BLaER1 (cell line): ENCODE results near the gene CRYL1.
"Not testable (repeated sequence)": the region's sequence is repeated elsewhere in the genome, so short reads cannot be mapped to it uniquely, and the experiment has no call there.

Source experiments
- H3K27ac ChIP-seq: shearing (Covaris generic); formaldehyde crosslinking; 2 replicates; pipeline ENCODE4 v1.8.1; 2022
- H3K27me3 ChIP-seq: shearing (Covaris generic); formaldehyde crosslinking; 2 replicates; pipeline ENCODE4 v1.8.1; 2022
- H3K36me3 ChIP-seq: shearing (Covaris generic); formaldehyde crosslinking; 2 replicates; pipeline ENCODE4 v1.8.1; 2022
- H3K4me1 ChIP-seq: shearing (Covaris generic); formaldehyde crosslinking; 2 replicates; pipeline ENCODE4 v1.8.1; 2022
- H3K4me2 ChIP-seq: shearing (Covaris generic); formaldehyde crosslinking; 2 replicates; pipeline ENCODE4 v1.8.1; 2022
- H3K4me3 ChIP-seq: shearing (Covaris generic); formaldehyde crosslinking; 2 replicates; pipeline ENCODE4 v1.8.1; 2022
- H3K9ac ChIP-seq: shearing (Covaris generic); formaldehyde crosslinking; 2 replicates; pipeline ENCODE4 v1.8.1; 2022
- H3K9me3 ChIP-seq: shearing (Covaris generic); formaldehyde crosslinking; 2 replicates; pipeline ENCODE4 v1.8.1; 2022
- H4K20me1 ChIP-seq: shearing (Covaris generic); formaldehyde crosslinking; 2 replicates; pipeline ENCODE4 v1.8.1; 2022
- Cebpa-rat ChIP-seq: shearing (Covaris generic); IDR thresholded peaks from 2 replicates; pipeline ENCODE4 v1.8.1; 2022

The CRYL1 gene

DNA sequence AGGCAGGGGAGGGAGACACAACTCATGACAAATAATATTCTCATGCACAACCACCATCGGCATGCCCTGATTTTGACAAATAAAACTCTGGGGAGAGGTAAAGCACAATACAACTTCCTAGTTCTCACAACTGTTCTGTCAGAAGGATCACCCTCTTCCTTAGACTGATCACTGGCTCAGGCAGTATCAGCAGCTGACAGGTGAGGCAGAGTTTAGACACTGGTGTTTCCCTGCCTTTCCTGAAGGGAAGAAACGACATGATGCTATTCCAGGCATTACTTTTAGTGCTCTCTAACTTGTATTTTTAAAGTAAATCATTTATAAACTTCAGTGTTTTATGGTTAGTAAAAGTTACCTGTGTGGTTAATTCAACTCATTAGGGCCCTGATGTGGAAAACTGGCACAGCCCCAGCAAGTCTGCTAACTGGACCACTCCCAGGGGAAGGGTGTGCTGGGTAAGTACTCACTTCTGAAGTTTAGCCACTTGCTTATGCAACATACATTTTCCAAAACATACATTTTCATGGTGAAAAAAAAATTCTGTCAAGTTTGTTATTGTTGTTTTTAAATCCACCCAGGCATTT lies 82.8 kb downstream of the CRYL1 start:
- Histone ChIP-seq H3K4me1 (peaks cover 9% of the 10 kb centered on the region; the same call in 1 of the 2 replicates), H4K20me1 (no peaks in the 10 kb centered on the region), H3K9ac (no peak overlapping the region), H3K36me3 (no peaks in the 10 kb centered on the region), H3K9me3 (peaks cover 30% of the 10 kb centered on the region), H3K27me3 (no peaks in the 10 kb centered on the region), H3K4me2 (no peak overlapping the region), H3K4me3 (no peak overlapping the region), H3K27ac (no peak overlapping the region)
- no peak for TF ChIP-seq Cebpa-rat

DNA sequence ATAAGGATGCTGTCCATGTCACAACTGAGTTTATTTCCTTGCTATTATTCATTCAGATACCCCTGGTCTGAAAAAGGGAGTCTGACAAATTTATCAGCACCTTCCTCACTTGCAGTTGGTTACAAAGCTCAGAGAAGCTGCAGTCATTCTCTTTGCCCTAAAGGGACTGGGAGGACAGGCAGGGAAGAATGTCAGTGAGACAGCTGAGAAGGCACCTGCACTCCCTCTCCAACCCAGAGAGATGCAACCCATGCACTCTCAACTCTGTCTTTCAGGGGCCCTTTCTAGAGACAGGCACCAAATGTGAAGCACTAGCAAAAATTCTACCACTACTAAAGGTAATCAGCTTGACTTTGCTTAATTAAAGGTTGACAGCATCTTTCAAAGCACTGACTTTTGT lies 83.3 kb downstream of the CRYL1 start:
- no peaks in the 10 kb centered on the region for H3K36me3 ChIP-seq
- H3K9ac ChIP-seq = no peak overlapping the region
- H4K20me1 ChIP-seq = no peaks in the 10 kb centered on the region
- H3K4me1 ChIP-seq = peaks cover 9% of the 10 kb centered on the region; the same call in 1 of the 2 replicates
- no peaks in the 10 kb centered on the region for H3K27me3 ChIP-seq
- no peak overlapping the region for H3K4me3 ChIP-seq
- H3K4me2 ChIP-seq = no peak overlapping the region
- no peak overlapping the region for H3K27ac ChIP-seq
- peaks cover 25% of the 10 kb centered on the region for H3K9me3 ChIP-seq
- no peak for TF ChIP-seq Cebpa-rat

DNA sequence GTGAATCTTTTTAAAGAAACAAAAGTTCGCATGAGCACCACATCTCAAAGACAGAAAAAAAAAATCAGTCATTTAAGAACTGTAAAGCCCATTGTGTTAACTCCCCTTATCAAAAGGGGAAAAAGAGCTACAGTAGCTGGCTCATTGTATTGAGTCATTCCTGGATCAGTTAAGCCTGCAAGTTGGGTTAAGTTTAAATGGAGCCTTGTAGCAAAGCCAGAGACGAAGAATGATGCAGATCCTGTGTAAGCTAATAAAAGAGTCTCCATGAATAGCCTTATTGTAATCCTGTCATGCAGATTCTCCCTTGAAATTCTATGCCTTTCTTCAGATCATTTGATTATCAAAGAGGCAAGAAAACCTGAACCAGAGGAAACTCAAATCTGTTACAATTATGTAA lies 83.8 kb downstream of the CRYL1 start:
- Histone ChIP-seq H3K27me3 (no peaks in the 10 kb centered on the region), H3K4me2 (no peak overlapping the region), H3K9ac (no peak overlapping the region), H3K4me1 (peaks cover 9% of the 10 kb centered on the region; the same call in 1 of the 2 replicates), H3K27ac (no peak overlapping the region), H3K4me3 (no peak overlapping the region), H3K36me3 (no peaks in the 10 kb centered on the region), H4K20me1 (no peaks in the 10 kb centered on the region), H3K9me3 (peaks cover 20% of the 10 kb centered on the region)
- TF ChIP-seq Cebpa-rat = no peak

DNA sequence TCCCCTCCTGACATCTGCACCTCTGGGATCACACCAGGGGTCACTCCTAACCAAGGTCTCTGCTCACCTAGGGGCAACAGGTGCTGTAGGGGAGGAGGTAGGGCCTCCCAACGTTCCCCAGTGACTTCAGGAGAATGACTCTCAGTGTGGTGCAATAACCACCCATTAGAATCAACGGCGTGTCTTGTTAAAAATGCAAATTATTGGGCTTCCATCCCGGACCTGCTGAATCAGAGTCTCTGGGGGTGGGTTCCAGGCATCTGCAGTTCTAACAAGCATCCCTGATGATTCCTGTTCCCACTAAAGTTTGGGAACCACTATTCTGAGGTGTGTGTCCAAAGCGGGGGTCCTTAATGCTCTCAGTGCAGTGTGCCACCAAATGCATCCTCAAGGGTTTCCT lies 84.6 kb downstream of the CRYL1 start:
- Histone ChIP-seq H3K4me3 (no peak overlapping the region), H3K4me2 (no peak overlapping the region), H3K9ac (no peak overlapping the region), H3K4me1 (peaks cover 9% of the 10 kb centered on the region; the same call in 1 of the 2 replicates), H3K36me3 (no peaks in the 10 kb centered on the region), H3K9me3 (peaks cover 11% of the 10 kb centered on the region), H4K20me1 (no peaks in the 10 kb centered on the region), H3K27ac (no peak overlapping the region), H3K27me3 (no peaks in the 10 kb centered on the region)
- no peak for TF ChIP-seq Cebpa-rat

DNA sequence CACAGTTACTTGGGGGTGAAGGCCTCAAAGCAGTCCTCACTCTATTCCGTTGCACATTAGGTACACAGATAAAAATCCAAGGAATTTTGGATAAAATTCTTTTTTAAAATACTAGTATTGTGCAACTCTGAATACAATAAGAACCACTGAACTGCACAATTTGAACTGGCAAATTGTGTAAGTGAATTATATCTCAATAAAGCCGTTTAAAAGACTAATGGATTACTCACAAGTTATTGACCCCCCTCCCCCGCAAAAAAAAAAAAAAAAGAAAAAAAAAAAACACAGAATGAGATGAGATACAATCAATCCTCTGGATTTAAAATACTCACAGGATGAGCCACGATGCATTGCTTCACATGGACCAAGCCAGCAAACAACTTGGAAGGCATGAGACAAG lies 86.4 kb downstream of the CRYL1 start:
- no peak for TF ChIP-seq Cebpa-rat
- Histone ChIP-seq H3K27me3 (no peaks in the 10 kb centered on the region), H3K27ac (no peak overlapping the region), H3K9ac (no peak overlapping the region), H3K36me3 (no peaks in the 10 kb centered on the region), H3K9me3 (peaks cover 8% of the 10 kb centered on the region; the same call in 1 of the 2 replicates), H3K4me3 (no peak overlapping the region), H3K4me1 (peaks cover 9% of the 10 kb centered on the region; the same call in 1 of the 2 replicates), H4K20me1 (no peaks in the 10 kb centered on the region), H3K4me2 (no peak overlapping the region)

DNA sequence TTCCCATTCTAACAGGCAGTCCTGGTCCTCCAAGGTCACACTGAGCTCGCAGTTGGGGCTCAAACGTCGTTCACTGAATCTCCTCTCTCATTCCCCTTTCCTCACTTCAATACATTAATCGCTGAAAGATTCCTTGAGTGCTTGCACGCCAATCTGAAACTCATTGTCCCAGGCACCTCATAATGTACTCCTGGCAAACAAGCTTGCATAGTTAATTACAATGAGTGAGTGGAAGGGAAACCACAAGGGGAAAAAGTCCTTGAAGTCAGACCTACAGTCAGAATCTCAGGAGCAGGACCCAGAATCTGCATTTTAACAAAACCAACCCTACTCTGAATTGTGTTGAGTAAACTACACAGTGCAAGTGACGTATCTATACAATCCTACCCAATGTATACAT lies 86.9 kb downstream of the CRYL1 start:
- Histone ChIP-seq H3K27ac (no peak overlapping the region), H3K27me3 (no peaks in the 10 kb centered on the region), H3K9ac (no peak overlapping the region), H3K9me3 (peaks cover 8% of the 10 kb centered on the region; the same call in 1 of the 2 replicates), H3K4me1 (peaks cover 9% of the 10 kb centered on the region; the same call in 1 of the 2 replicates), H3K4me2 (no peak overlapping the region), H3K4me3 (no peak overlapping the region), H4K20me1 (no peaks in the 10 kb centered on the region), H3K36me3 (no peaks in the 10 kb centered on the region)
- TF ChIP-seq Cebpa-rat = no peak

DNA sequence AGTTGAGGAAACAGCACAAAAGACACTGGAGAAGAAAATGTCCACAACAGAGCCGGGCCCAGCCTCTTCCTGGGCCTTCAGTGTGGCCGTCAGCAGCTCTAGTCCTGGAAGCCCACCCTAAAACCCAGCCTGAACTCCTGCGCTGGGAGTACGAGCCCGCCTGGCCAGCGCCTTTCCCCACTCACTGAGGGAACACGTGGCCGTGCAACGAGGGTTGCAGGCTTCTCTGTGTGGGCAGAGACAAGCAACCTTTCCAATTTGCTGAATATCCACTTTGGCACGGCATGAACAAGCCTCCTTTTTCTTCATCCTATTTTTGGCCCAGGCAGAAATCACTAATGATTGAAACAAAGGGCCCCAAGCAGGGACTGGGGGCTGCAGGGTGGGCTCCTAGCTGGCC lies 89.2 kb downstream of the CRYL1 start:
- H3K27ac ChIP-seq = no peak overlapping the region
- no peak overlapping the region for H3K4me2 ChIP-seq
- H3K4me1 ChIP-seq = peaks cover 10% of the 10 kb centered on the region
- H3K4me3 ChIP-seq = no peak overlapping the region
- peaks cover 8% of the 10 kb centered on the region; the same call in 1 of the 2 replicates for H3K9me3 ChIP-seq
- no peaks in the 10 kb centered on the region for H3K27me3 ChIP-seq
- no peak overlapping the region for H3K9ac ChIP-seq
- H3K36me3 ChIP-seq = no peaks in the 10 kb centered on the region
- no peaks in the 10 kb centered on the region for H4K20me1 ChIP-seq
- no peak for TF ChIP-seq Cebpa-rat

DNA sequence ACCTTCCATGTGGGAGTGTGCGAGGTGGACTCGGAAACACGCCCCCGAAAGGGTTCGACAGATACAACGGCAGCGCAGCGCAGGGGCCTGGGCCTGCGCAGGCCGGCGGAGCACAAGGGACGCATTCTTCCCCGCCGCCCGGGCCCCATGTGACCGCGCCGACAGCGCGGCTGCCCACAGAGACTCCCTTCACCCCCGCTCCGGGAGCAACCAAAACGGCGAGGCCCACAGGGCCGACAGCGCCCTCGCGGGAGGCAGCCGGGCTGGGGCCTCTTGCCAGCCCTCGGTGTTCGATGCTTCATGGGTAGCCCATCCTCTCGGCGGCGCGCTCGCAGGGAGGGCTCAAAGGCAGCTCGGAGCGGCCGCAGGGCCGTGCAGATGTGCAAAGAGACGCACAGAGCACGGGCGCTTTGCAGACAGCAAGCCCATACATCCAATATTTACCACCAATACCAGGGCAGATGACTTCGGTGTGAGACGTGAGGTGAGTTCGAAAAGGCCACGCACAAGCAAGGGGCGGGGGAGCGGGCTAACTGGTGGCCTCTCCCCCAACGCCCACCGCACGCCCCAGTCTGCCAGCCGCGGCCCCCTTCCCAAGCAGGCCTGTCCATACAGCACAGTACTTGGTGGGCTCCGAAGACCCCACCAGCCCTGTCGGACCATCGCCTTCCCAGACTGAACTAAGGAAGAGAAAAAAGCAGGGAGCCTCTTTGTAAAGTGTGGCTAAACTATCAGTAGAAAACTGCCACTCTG lies 89.9 kb downstream of the CRYL1 start:
- Histone ChIP-seq H4K20me1 (no peaks in the 10 kb centered on the region), H3K4me1 (peaks cover 17% of the 10 kb centered on the region), H3K27me3 (no peaks in the 10 kb centered on the region), H3K4me2 (no peak overlapping the region), H3K9me3 (peaks cover 8% of the 10 kb centered on the region; the same call in 1 of the 2 replicates), H3K27ac (no peak overlapping the region), H3K9ac (no peak overlapping the region), H3K36me3 (no peaks in the 10 kb centered on the region), H3K4me3 (no peak overlapping the region)
- TF ChIP-seq Cebpa-rat = no peak

DNA sequence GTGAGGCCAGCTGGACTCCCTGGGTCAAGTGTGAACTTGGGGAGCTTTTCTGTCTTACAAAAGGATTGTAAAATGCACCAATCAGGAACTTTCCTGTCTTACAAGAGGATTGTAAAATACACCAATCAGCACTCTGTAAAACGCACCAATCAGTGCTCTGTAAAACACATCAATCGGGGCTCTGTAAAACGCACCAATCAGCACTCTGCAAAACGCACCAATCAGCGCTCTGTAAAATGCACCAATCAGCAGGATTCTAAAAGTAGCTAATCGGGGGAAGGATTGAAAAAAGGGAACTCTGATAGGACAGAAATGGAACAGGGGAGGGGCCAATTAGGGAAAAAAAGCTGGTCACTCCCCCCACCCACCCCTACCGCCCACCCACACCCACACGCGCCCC lies 91.4 kb downstream of the CRYL1 start:
- H3K36me3 ChIP-seq, H3K4me2 ChIP-seq, H3K27me3 ChIP-seq, H3K4me3 ChIP-seq, H4K20me1 ChIP-seq, H3K27ac ChIP-seq, H3K9me3 ChIP-seq, H3K9ac ChIP-seq: not testable (repeated sequence)
- peaks cover 32% of the 10 kb centered on the region for H3K4me1 ChIP-seq

DNA sequence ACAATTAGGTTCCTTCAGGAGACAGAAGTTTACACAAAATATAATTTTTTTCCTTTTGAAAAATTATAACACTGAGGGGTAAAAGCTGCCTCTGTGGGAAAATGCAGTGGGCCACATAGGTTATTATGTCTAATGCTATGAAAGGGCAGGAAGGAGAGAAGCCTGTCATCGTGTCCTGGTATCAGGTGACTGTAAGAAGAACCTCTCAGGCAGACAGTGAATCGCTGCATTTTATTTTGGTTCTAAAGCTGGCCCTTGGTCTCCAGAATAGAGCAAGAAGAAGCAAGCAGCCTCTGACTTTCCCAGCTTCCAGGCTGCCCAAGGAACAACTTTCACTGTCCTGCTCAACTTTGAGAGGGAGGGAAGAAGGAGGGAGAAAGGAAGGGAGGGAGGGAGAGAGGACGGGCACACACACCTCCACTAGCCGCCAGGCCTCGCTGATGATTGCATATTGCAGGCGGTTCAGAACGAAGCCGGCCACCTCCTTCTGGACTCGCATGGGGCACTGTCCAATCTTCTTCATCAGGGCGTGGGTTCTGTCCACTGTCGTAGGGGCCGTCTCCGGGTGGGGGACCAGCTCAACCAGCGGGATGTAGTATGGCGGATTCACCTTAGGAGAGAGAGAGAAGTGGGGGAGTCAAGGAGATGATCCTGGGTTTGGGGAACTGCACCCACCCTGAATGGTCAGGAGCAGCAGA lies 93.8 kb downstream of the CRYL1 start:
- Histone ChIP-seq H3K27me3 (no peaks in the 10 kb centered on the region), H3K9ac (no peak overlapping the region), H3K36me3 (no peaks in the 10 kb centered on the region; the same call in 1 of the 2 replicates), H3K27ac (peak overlapping the region; percentile 49; the same call in 1 of the 2 replicates), H3K4me2 (peak overlapping the region; percentile 71), H4K20me1 (no peaks in the 10 kb centered on the region), H3K4me3 (no peak overlapping the region), H3K4me1 (peaks cover 39% of the 10 kb centered on the region), H3K9me3 (peaks cover 8% of the 10 kb centered on the region; the same call in 1 of the 2 replicates)
- TF ChIP-seq Cebpa-rat = no peak
